Measurements from ENCODE around the gene NEGR1. TPM values are rescaled to one million over a fixed set of nuclear protein-coding genes. Genes with fewer than 3 reads are reported as not detected.

The NEGR1 gene
- total and polyA plus RNA-seq, 2 experiments from 2014 or later, result 0.57 to 0.94 TPM

DNA sequence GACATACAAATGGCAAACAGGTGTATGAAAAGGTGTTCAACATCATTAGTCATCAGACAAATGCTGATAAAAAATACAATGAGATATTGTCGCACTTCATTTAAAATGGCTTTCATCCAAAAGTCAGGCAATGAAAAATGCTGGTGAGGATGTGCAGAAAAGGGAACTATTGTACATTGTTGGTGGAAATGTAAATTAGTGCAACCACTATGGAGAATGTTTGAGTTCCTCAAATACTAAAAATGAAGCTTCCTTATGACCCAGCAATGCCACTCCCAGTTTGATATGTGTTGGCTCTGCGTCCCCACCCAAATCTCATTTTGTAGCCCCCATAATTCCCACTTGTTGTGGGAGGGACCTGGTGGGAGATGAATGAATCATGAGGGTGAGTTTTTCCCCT, 891.8 kb downstream of the NEGR1 start (continued):
- no peak for TF ChIP-seq ETS1 (IDR thresholded peaks at IDR 0.05)
- no peak for TF ChIP-seq EZH2phosphoT487 (IDR thresholded peaks at IDR 0.05; ENCODE audit: unreplicated experiment)
- no peak for TF ChIP-seq ZNF331 (CRISPR knock-in tag; IDR thresholded peaks at IDR 0.05; ENCODE audit: low read depth)
- no peak for TF ChIP-seq STAT1 (IDR thresholded peaks at IDR 0.05; ENCODE audit: unreplicated experiment)
- TF ChIP-seq ZNF462 (CRISPR knock-in tag; IDR thresholded peaks at IDR 0.05), result no peak
- no peak for TF ChIP-seq CTCF (conservative IDR thresholded peaks at IDR 0.05; ENCODE audit: low read depth in 2 of 2)

DNA sequence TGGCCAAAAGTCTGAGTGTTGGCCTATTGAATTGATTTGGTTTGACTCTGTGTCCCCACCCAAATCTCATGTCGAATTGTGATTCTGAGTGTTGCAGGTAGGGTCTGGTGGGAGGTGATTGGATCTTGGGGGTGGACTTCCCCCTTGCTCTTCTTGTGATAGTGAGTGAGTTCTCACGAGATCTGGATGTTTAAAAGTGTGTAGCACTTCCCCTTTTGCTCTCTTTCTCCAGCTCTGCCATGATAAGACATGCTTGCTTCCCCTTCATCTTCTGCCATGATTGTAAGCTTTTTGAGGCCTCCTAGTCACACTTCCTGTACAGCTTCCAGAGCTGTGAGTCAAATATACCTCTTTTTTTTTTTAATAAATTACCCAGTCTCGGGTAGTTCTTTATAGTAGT, 904.5 kb downstream of the NEGR1 start:
- no peak overlapping the region for H3K27ac Mint-ChIP-seq
- Histone ChIP-seq H3K4me3 (no peak overlapping the region), H3K79me2 (replicated peaks; ENCODE audit: insufficient read depth) (no peaks in the 10 kb centered on the region), H3F3A (replicated peaks; ENCODE audit: low read depth) (no peaks in the 10 kb centered on the region), H3K27ac (ENCODE audit: low read depth) (no peak overlapping the region), H4K20me1 (replicated peaks; ENCODE audit: insufficient read depth) (no peaks in the 10 kb centered on the region), H3K27me3 (ENCODE audit: insufficient read depth) (no peaks in the 10 kb centered on the region), H3K9me2 (ENCODE audit: insufficient read depth) (peaks cover 2% of the 10 kb centered on the region), H2AFZ (0 out of 2 replicates have a peak overlapping the region, but pooled peaks have one; percentile 38), H3K4me1 (ENCODE audit: insufficient read depth) (no peaks in the 10 kb centered on the region), H3K4me2 (no peak overlapping the region), H3K36me3 (ENCODE audit: insufficient read depth) (no peaks in the 10 kb centered on the region)
- DNase-seq (ENCODE audit: low spot score) (no peak), ATAC-seq (no peak)
- no peaks in the 10 kb centered on the region for H3K36me3 Mint-ChIP-seq (ENCODE audit: low read depth)
- no peaks in the 10 kb centered on the region for H3K4me1 Mint-ChIP-seq
- H3K27me3 Mint-ChIP-seq (ENCODE audit: insufficient read depth, low read depth, poor library complexity), result peaks cover 2% of the 10 kb centered on the region
- H3K4me3 Mint-ChIP-seq, result no peak overlapping the region
- H3K9me3 Mint-ChIP-seq, result no peaks in the 10 kb centered on the region
- no peak for TF ChIP-seq EZH2phosphoT487 (IDR thresholded peaks at IDR 0.05; ENCODE audit: unreplicated experiment)
- TF ChIP-seq ZNF462 (CRISPR knock-in tag; IDR thresholded peaks at IDR 0.05), result no peak
- TF ChIP-seq JUNB (IDR thresholded peaks at IDR 0.05; ENCODE audit: unreplicated experiment), result no peak

Measured in GM23338 (cell line).